ENCODE results near the gene KCND3. TPM values are rescaled to one million over a fixed set of nuclear protein-coding genes. Genes with fewer than 3 reads are reported as not detected.

The KCND3 gene
- total RNA-seq, result 8.1 TPM

GRCh38 chr1:111989531-111990025, at the start of gene KCND3:
Gene KCND3, minus strand, starts transcription at chr1:111989668.
- no peaks in the 10 kb centered on the region for H3K27me3 ChIP-seq
- peak within 1 kb of the TSS; percentile 67 for H3K27ac ChIP-seq
- H3K4me1 ChIP-seq, result peaks cover 37% of the 10 kb centered on the region
- no peaks in the 10 kb centered on the region for H3K36me3 ChIP-seq
- TF ChIP-seq POLR2AphosphoS5 (IDR thresholded peaks at IDR 0.05; ENCODE audit: insufficient read depth in 1 of 2, low read depth in 1 of 2) (no peak), CTCF (IDR thresholded peaks at IDR 0.05) (no peak), POLR2A (IDR thresholded peaks at IDR 0.05) (no peak)
- H3K4me3 ChIP-seq, result peak within 1 kb of the TSS; percentile 62 to 69
- DNase-seq (ENCODE audit: extremely low spot score in 2 of 2), result no peak
- H3K9me3 ChIP-seq, result no peaks in the 10 kb centered on the region
- intact Hi-C loops (cut with DNase I), result no loop called here

- Histone ChIP-seq H3K27ac (no peak overlapping the region), H3K9me3 (no peaks in the 10 kb centered on the region), H3K4me1 (no peaks in the 10 kb centered on the region), H3K36me3 (no peaks in the 10 kb centered on the region), H3K4me3 (no peak overlapping the region), H3K27me3 (no peaks in the 10 kb centered on the region)
- intact Hi-C loops (cut with DNase I), result no loop called here
- TF ChIP-seq POLR2A (IDR thresholded peaks at IDR 0.05) (no peak), CTCF (IDR thresholded peaks at IDR 0.05) (no peak)
- DNase-seq (ENCODE audit: extremely low spot score in 2 of 2), result no peak
These were observed 44.8 kb upstream of the KCND3 start for GRCh38 chr1:112034277-112034676.

- intact Hi-C loops (cut with DNase I), result no loop called here
- no peak for TF ChIP-seq POLR2AphosphoS5 (IDR thresholded peaks at IDR 0.05; ENCODE audit: insufficient read depth in 1 of 2, low read depth in 1 of 2)
- TF ChIP-seq POLR2A (IDR thresholded peaks at IDR 0.05), result no peak
- no peak for TF ChIP-seq CTCF (IDR thresholded peaks at IDR 0.05)
- Histone ChIP-seq H3K27me3 (no peaks in the 10 kb centered on the region), H3K36me3 (no peaks in the 10 kb centered on the region), H3K9me3 (no peaks in the 10 kb centered on the region), H3K4me3 (no peak overlapping the region), H3K4me1 (no peaks in the 10 kb centered on the region), H3K27ac (no peak overlapping the region)
- no peak for DNase-seq (ENCODE audit: extremely low spot score in 2 of 2)
These were observed 44.1 kb upstream of the KCND3 start for GRCh38 chr1:112033439-112034120.

- no peaks in the 10 kb centered on the region for H3K27me3 ChIP-seq
- H3K4me3 ChIP-seq, result no peak overlapping the region
- TF ChIP-seq POLR2AphosphoS5 (IDR thresholded peaks at IDR 0.05; ENCODE audit: insufficient read depth in 1 of 2, low read depth in 1 of 2), result no peak
- TF ChIP-seq CTCF (IDR thresholded peaks at IDR 0.05), result no peak
- no peak for TF ChIP-seq POLR2A (IDR thresholded peaks at IDR 0.05)
- no peaks in the 10 kb centered on the region for H3K4me1 ChIP-seq
- H3K36me3 ChIP-seq, result no peaks in the 10 kb centered on the region
- intact Hi-C loops (cut with DNase I), result no loop called here
- H3K27ac ChIP-seq, result no peak overlapping the region
- H3K9me3 ChIP-seq, result no peaks in the 10 kb centered on the region
- no peak for DNase-seq (ENCODE audit: extremely low spot score in 2 of 2)
These were observed 40.7 kb upstream of the KCND3 start for GRCh38 chr1:112030157-112030556.

GRCh38 chr1:112027696-112028095, 38.2 kb upstream of the KCND3 start:
- Histone ChIP-seq H3K9me3 (no peaks in the 10 kb centered on the region), H3K4me1 (no peaks in the 10 kb centered on the region), H3K27me3 (no peaks in the 10 kb centered on the region), H3K27ac (no peak overlapping the region), H3K36me3 (no peaks in the 10 kb centered on the region), H3K4me3 (no peak overlapping the region)
- TF ChIP-seq POLR2A (IDR thresholded peaks at IDR 0.05) (no peak), POLR2AphosphoS5 (IDR thresholded peaks at IDR 0.05; ENCODE audit: insufficient read depth in 1 of 2, low read depth in 1 of 2) (no peak)
- DNase-seq (ENCODE audit: extremely low spot score in 2 of 2), result no peak
- intact Hi-C loops (cut with DNase I), result no loop called here
